ENCODE data around the gene PNMA8C. TPM values are rescaled to one million over a fixed set of nuclear protein-coding genes. Genes with fewer than 3 reads are reported as not detected.

The PNMA8C gene
- total RNA-seq, 1 donor from 2014 or later, result 0.98 TPM

- Histone ChIP-seq H3K27ac (ENCODE audit: low read depth, low read length) (no peak overlapping the region), H3K79me2 (ENCODE audit: insufficient read depth, low read length) (peaks cover 23% of the 10 kb centered on the region), H3K36me3 (ENCODE audit: insufficient read depth, low read length) (peaks cover 5% of the 10 kb centered on the region), H2AFZ (ENCODE audit: low read depth, low read length) (no peak overlapping the region), H3K4me2 (ENCODE audit: low read length) (peak overlapping the region; percentile 85), H3K4me3 (ENCODE audit: insufficient read depth, low read depth, low read length) (no peak overlapping the region), H3K27me3 (ENCODE audit: insufficient read depth, low read length) (peaks cover 8% of the 10 kb centered on the region), H3K4me1 (ENCODE audit: insufficient read depth, low read length) (peaks cover 24% of the 10 kb centered on the region), H3K9ac (ENCODE audit: low read length) (no peak overlapping the region), H3K9me3 (ENCODE audit: insufficient read depth, low read depth, low read length) (no peaks in the 10 kb centered on the region), H4K20me1 (ENCODE audit: insufficient read depth, low read length) (peaks cover 35% of the 10 kb centered on the region)
- peaks cover 19% of the 10 kb centered on the region for H3K4me1 Mint-ChIP-seq (ENCODE audit: low read depth, unreplicated experiment)
- H3K36me3 Mint-ChIP-seq (ENCODE audit: low read depth, unreplicated experiment), result peaks cover 9% of the 10 kb centered on the region
- no peak for DNase-seq (ENCODE audit: low read depth)
- no peaks in the 10 kb centered on the region for H3K27me3 Mint-ChIP-seq (ENCODE audit: low read depth, unreplicated experiment)
- H3K27ac Mint-ChIP-seq (ENCODE audit: unreplicated experiment), result no peak overlapping the region
- peak overlapping the region; percentile 93 for H3K4me3 Mint-ChIP-seq (ENCODE audit: unreplicated experiment)
- H3K9me3 Mint-ChIP-seq (ENCODE audit: unreplicated experiment), result peaks cover 2% of the 10 kb centered on the region
- no peak for TF ChIP-seq CTCF (IDR thresholded peaks at IDR 0.05; ENCODE audit: insufficient read depth, low read depth, low read length)
- TF ChIP-seq EZH2 (IDR thresholded peaks at IDR 0.05; ENCODE audit: insufficient read depth, low read length), result no peak
- no peak for FAIRE-seq
Observed at GRCh38 chr19:46410205-46411087, 18.3 kb downstream of the PNMA8C start.

DNA sequence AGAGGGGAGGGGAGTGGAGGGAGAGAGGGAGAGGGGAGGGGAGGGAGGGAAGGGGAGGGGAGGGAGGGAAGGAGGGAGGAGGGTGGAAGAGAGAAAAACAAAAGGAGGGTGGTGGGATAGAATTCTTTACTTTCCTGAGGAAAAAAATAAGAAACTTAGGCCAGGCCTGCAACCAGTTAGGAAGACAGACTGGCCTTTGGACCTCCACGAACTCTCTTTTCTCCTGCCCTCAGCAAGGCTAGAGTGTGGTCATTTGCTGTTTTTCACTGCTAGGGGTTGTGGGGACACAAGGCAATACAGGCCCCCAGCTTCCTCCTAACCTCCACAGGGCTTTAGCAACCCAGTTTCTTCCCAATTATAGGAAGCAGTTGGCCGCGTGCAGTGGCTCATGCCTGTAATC, 19.5 kb downstream of the PNMA8C start:
- DNase-seq (ENCODE audit: low read depth) (no peak), FAIRE-seq (no peak)
- no peak overlapping the region for H2AFZ ChIP-seq (ENCODE audit: low read depth, low read length)
- H4K20me1 ChIP-seq (ENCODE audit: insufficient read depth, low read length), result peaks cover 35% of the 10 kb centered on the region
- H3K9me3 ChIP-seq (ENCODE audit: insufficient read depth, low read depth, low read length), result no peaks in the 10 kb centered on the region
- H3K4me3 ChIP-seq (ENCODE audit: insufficient read depth, low read depth, low read length), result no peak overlapping the region
- Mint-ChIP-seq H3K27me3 (ENCODE audit: low read depth, unreplicated experiment) (no peaks in the 10 kb centered on the region), H3K4me1 (ENCODE audit: low read depth, unreplicated experiment) (peaks cover 19% of the 10 kb centered on the region), H3K4me3 (ENCODE audit: unreplicated experiment) (no peak overlapping the region), H3K36me3 (ENCODE audit: low read depth, unreplicated experiment) (peaks cover 9% of the 10 kb centered on the region), H3K9me3 (ENCODE audit: unreplicated experiment) (peaks cover 2% of the 10 kb centered on the region), H3K27ac (ENCODE audit: unreplicated experiment) (peak overlapping the region; percentile 12)
- H3K4me2 ChIP-seq (ENCODE audit: low read length), result no peak overlapping the region
- no peak for TF ChIP-seq EZH2 (IDR thresholded peaks at IDR 0.05; ENCODE audit: insufficient read depth, low read length)
- no peak for TF ChIP-seq CTCF (IDR thresholded peaks at IDR 0.05; ENCODE audit: insufficient read depth, low read depth, low read length)
- H3K4me1 ChIP-seq (ENCODE audit: insufficient read depth, low read length), result peaks cover 28% of the 10 kb centered on the region
- peaks cover 9% of the 10 kb centered on the region for H3K27me3 ChIP-seq (ENCODE audit: insufficient read depth, low read length)
- peaks cover 23% of the 10 kb centered on the region for H3K79me2 ChIP-seq (ENCODE audit: insufficient read depth, low read length)
- H3K27ac ChIP-seq (ENCODE audit: low read depth, low read length), result no peak overlapping the region
- H3K36me3 ChIP-seq (ENCODE audit: insufficient read depth, low read length), result peaks cover 5% of the 10 kb centered on the region
- no peak overlapping the region for H3K9ac ChIP-seq (ENCODE audit: low read length)

DNA sequence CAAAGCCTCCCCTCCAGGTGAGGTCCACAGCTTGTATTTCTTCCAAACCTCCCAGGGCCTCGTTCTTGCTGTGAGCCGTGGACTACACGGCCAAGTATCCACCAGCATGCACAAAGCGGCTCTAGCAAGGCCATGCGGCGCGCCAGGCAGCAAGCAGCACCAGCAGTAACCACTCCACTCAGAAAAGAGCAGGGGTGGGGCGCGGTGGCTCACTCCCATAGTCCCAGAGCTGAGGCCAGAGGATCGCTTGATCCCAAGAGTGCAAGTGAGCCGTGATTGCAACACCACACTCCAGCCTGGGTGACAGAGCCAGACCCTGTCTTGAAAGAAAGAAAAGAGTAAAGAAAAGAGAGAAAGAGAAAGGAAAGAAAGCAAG, 20.1 kb downstream of the PNMA8C start:
- Mint-ChIP-seq H3K27ac (ENCODE audit: unreplicated experiment) (no peak overlapping the region), H3K36me3 (ENCODE audit: low read depth, unreplicated experiment) (peaks cover 9% of the 10 kb centered on the region), H3K4me3 (ENCODE audit: unreplicated experiment) (peak overlapping the region; percentile 81), H3K27me3 (ENCODE audit: low read depth, unreplicated experiment) (no peaks in the 10 kb centered on the region), H3K4me1 (ENCODE audit: low read depth, unreplicated experiment) (peaks cover 14% of the 10 kb centered on the region), H3K9me3 (ENCODE audit: unreplicated experiment) (peaks cover 4% of the 10 kb centered on the region)
- TF ChIP-seq CTCF (IDR thresholded peaks at IDR 0.05; ENCODE audit: insufficient read depth, low read depth, low read length) (no peak), EZH2 (IDR thresholded peaks at IDR 0.05; ENCODE audit: insufficient read depth, low read length) (no peak)
- H3K36me3 ChIP-seq (ENCODE audit: insufficient read depth, low read length), result peaks cover 5% of the 10 kb centered on the region
- DNase-seq (ENCODE audit: low read depth), result no peak
- no peak overlapping the region for H3K27ac ChIP-seq (ENCODE audit: low read depth, low read length)
- H3K9me3 ChIP-seq (ENCODE audit: insufficient read depth, low read depth, low read length), result no peaks in the 10 kb centered on the region
- H3K9ac ChIP-seq (ENCODE audit: low read length), result no peak overlapping the region
- peaks cover 9% of the 10 kb centered on the region for H3K27me3 ChIP-seq (ENCODE audit: insufficient read depth, low read length)
- FAIRE-seq, result no peak
- H3K4me1 ChIP-seq (ENCODE audit: insufficient read depth, low read length), result peaks cover 31% of the 10 kb centered on the region
- H3K4me2 ChIP-seq (ENCODE audit: low read length), result peak overlapping the region; percentile 29
- no peak overlapping the region for H3K4me3 ChIP-seq (ENCODE audit: insufficient read depth, low read depth, low read length)
- H4K20me1 ChIP-seq (ENCODE audit: insufficient read depth, low read length), result peaks cover 35% of the 10 kb centered on the region
- peaks cover 23% of the 10 kb centered on the region for H3K79me2 ChIP-seq (ENCODE audit: insufficient read depth, low read length)
- no peak overlapping the region for H2AFZ ChIP-seq (ENCODE audit: low read depth, low read length)

All from astrocyte (in vitro differentiated cells and primary cell).